HG02852 (cell line): ENCODE results near the gene SPATA31E1.
"Not testable (repeated sequence)": the region's sequence is repeated elsewhere in the genome, so short reads cannot be mapped to it uniquely, and the experiment has no call there.

Experiments used
- ATAC-seq: cut with Tn5 transposase; IDR thresholded peaks from one replicate; pipeline ENCODE4 v1.9.1; 2021; ENCODE audit warnings: mild to moderate bottlenecking, moderate library complexity; ENCODE audit not compliant: unreplicated experiment

The SPATA31E1 gene

GRCh38 chr9:87882627-87883026, at the start of gene SPATA31E1:
TSS of gene SPATA31E1 (plus strand) at chr9:87882877. CDS start at chr9:87882892, 15 bp downstream.
- no peak for ATAC-seq

- ATAC-seq, result no peak
Observed at GRCh38 chr9:87834357-87834756, 48.3 kb upstream of the SPATA31E1 start.

- no peak for ATAC-seq
Observed at GRCh38 chr9:87836536-87836935, 46.1 kb upstream of the SPATA31E1 start.

- no peak for ATAC-seq
Observed at GRCh38 chr9:87836951-87837705, 45.5 kb upstream of the SPATA31E1 start.

GRCh38 chr9:87840134-87840533, 42.5 kb upstream of the SPATA31E1 start:
- no peak for ATAC-seq

GRCh38 chr9:87842878-87843585, 39.6 kb upstream of the SPATA31E1 start:
- ATAC-seq, result no peak

- ATAC-seq, result no peak
Observed at GRCh38 chr9:87844506-87844905, 38.2 kb upstream of the SPATA31E1 start.

GRCh38 chr9:87847817-87848216, 34.9 kb upstream of the SPATA31E1 start:
- not testable (repeated sequence) for ATAC-seq

GRCh38 chr9:87849144-87849758, 33.4 kb upstream of the SPATA31E1 start:
- ATAC-seq, result no peak

GRCh38 chr9:87850391-87850790, 32.3 kb upstream of the SPATA31E1 start:
- no peak for ATAC-seq

GRCh38 chr9:87851186-87851585, 31.5 kb upstream of the SPATA31E1 start:
- ATAC-seq, result not testable (repeated sequence)

- ATAC-seq, result no peak
Observed at GRCh38 chr9:87853302-87853701, 29.4 kb upstream of the SPATA31E1 start.

- ATAC-seq, result no peak
Observed at GRCh38 chr9:87853876-87854579, 28.6 kb upstream of the SPATA31E1 start.

- ATAC-seq, result no peak
Observed at GRCh38 chr9:87854580-87854955, 28.1 kb upstream of the SPATA31E1 start.

GRCh38 chr9:87855061-87855460, 27.6 kb upstream of the SPATA31E1 start:
- no peak for ATAC-seq

- ATAC-seq, result no peak
Observed at GRCh38 chr9:87857141-87857947, 25.3 kb upstream of the SPATA31E1 start.

GRCh38 chr9:87857948-87858335, 24.7 kb upstream of the SPATA31E1 start:
- no peak for ATAC-seq

GRCh38 chr9:87859137-87859536, 23.5 kb upstream of the SPATA31E1 start:
- no peak for ATAC-seq

GRCh38 chr9:87859786-87860185, 22.9 kb upstream of the SPATA31E1 start:
- ATAC-seq, result no peak

GRCh38 chr9:87861332-87861731, 21.3 kb upstream of the SPATA31E1 start:
- ATAC-seq, result no peak
